ENCODE results near the gene ATP6V0E2.

Gene ATP6V0E2

GRCh38 chr7:149838992-149839408 lies 34.8 kb upstream of the ATP6V0E2 start:
- no peak for DNase-seq (ENCODE audit: low read depth)

GRCh38 chr7:149839933-149840332 lies 33.8 kb upstream of the ATP6V0E2 start:
- no peak for DNase-seq (ENCODE audit: low read depth)

- no peak for DNase-seq (ENCODE audit: low read depth)
Observed at GRCh38 chr7:149843566-149843965, 30.2 kb upstream of the ATP6V0E2 start.

- DNase-seq (ENCODE audit: low read depth), result no peak
Observed at GRCh38 chr7:149844445-149844844, 29.3 kb upstream of the ATP6V0E2 start.

- no peak for DNase-seq (ENCODE audit: low read depth)
Observed at GRCh38 chr7:149845257-149845980, 28.4 kb upstream of the ATP6V0E2 start.

- DNase-seq (ENCODE audit: low read depth), result no peak
Observed at GRCh38 chr7:149846021-149846420, 27.7 kb upstream of the ATP6V0E2 start.

- DNase-seq (ENCODE audit: low read depth), result no peak
Observed at GRCh38 chr7:149846436-149847046, 27.2 kb upstream of the ATP6V0E2 start.

- DNase-seq (ENCODE audit: low read depth), result no peak
Observed at GRCh38 chr7:149849174-149849573, 24.6 kb upstream of the ATP6V0E2 start.

GRCh38 chr7:149850007-149850594 lies 23.7 kb upstream of the ATP6V0E2 start:
- DNase-seq (ENCODE audit: low read depth), result no peak

- no peak for DNase-seq (ENCODE audit: low read depth)
Observed at GRCh38 chr7:149850716-149851115, 23.1 kb upstream of the ATP6V0E2 start.

- no peak for DNase-seq (ENCODE audit: low read depth)
Observed at GRCh38 chr7:149851449-149851848, 22.3 kb upstream of the ATP6V0E2 start.

- DNase-seq (ENCODE audit: low read depth), result no peak
Observed at GRCh38 chr7:149853157-149853556, 20.6 kb upstream of the ATP6V0E2 start.

GRCh38 chr7:149854611-149855360 lies 19.0 kb upstream of the ATP6V0E2 start:
- DNase-seq (ENCODE audit: low read depth), result no peak

- no peak for DNase-seq (ENCODE audit: low read depth)
Observed at GRCh38 chr7:149855361-149856305, 18.1 kb upstream of the ATP6V0E2 start.

- no peak for DNase-seq (ENCODE audit: low read depth)
Observed at GRCh38 chr7:149856583-149856982, 17.2 kb upstream of the ATP6V0E2 start.

GRCh38 chr7:149859369-149859768 lies 14.4 kb upstream of the ATP6V0E2 start:
- DNase-seq (ENCODE audit: low read depth), result no peak

GRCh38 chr7:149859876-149860275 lies 13.9 kb upstream of the ATP6V0E2 start:
- no peak for DNase-seq (ENCODE audit: low read depth)

GRCh38 chr7:149860821-149861727 lies 12.7 kb upstream of the ATP6V0E2 start:
- no peak for DNase-seq (ENCODE audit: low read depth)

- DNase-seq (ENCODE audit: low read depth), result no peak
Observed at GRCh38 chr7:149861728-149862045, 12.1 kb upstream of the ATP6V0E2 start.

- DNase-seq (ENCODE audit: low read depth), result no peak
Observed at GRCh38 chr7:149862156-149862555, 11.6 kb upstream of the ATP6V0E2 start.

GRCh38 chr7:149863500-149863899 lies 10.3 kb upstream of the ATP6V0E2 start:
- no peak for DNase-seq (ENCODE audit: low read depth)

Measured in HS-27A (cell line).